SK-N-SH (cell line): ENCODE data around the gene FAAP20.

Source experiments
- CHD2 ChIP-seq: fragments of 150-350 bp; IDR thresholded peaks from 2 replicates; pipeline ENCODE4 v1.6.1; 2018; ENCODE audit warnings: low read length; ENCODE audit not compliant: partially characterized antibody
- TF ChIP-seq, protein P1 (sequence below): fragments of 200-600 bp; sonication (generic); IDR thresholded peaks from 2 replicates; pipeline ENCODE4 v1.6.1; 2017; ENCODE audit warnings: antibody characterized with exemption, mild to moderate bottlenecking, moderate library complexity

GRCh38 chr1:2181752-2182151 is 12.8 kb downstream of the FAAP20 start:
- TF ChIP-seq, protein P1, sequence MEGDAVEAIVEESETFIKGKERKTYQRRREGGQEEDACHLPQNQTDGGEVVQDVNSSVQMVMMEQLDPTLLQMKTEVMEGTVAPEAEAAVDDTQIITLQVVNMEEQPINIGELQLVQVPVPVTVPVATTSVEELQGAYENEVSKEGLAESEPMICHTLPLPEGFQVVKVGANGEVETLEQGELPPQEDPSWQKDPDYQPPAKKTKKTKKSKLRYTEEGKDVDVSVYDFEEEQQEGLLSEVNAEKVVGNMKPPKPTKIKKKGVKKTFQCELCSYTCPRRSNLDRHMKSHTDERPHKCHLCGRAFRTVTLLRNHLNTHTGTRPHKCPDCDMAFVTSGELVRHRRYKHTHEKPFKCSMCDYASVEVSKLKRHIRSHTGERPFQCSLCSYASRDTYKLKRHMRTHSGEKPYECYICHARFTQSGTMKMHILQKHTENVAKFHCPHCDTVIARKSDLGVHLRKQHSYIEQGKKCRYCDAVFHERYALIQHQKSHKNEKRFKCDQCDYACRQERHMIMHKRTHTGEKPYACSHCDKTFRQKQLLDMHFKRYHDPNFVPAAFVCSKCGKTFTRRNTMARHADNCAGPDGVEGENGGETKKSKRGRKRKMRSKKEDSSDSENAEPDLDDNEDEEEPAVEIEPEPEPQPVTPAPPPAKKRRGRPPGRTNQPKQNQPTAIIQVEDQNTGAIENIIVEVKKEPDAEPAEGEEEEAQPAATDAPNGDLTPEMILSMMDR = no peak
- TF ChIP-seq CHD2 = no peak
